ENCODE measurements around the gene CDC20. TPM values are rescaled to one million over a fixed set of nuclear protein-coding genes. Genes with fewer than 3 reads are reported as not detected.

The CDC20 gene
- total RNA-seq, 2 experiments from 2014 or later, result 179 to 194 TPM

DNA sequence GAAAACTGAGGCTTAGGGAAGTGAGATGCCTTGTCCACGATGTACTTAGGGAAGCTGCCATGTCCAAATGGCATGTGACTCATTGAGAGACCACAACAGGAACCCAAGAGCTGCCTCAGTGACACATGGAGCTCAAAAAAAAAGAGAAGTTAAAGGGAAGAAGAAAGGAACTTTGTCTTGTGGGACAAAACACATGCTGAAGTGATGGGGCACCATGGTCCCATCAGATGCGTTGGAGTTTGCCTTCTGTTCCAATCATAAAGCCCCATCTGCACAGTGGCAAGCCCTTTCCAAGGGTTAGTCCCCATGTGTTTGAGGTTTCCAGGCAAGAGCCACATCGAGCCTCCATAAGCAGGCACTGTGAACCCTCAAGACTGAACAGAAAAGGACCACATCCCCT is 22.8 kb downstream of the CDC20 start:
- CTCF ChIA-PET, result no interaction called here
- H3K36me3 Mint-ChIP-seq (ENCODE audit: low read depth), result peaks cover 43% of the 10 kb centered on the region
- H3K27me3 Mint-ChIP-seq (ENCODE audit: low read depth), result no peaks in the 10 kb centered on the region
- H3K4me3 Mint-ChIP-seq, result no peak overlapping the region
- H3K4me1 Mint-ChIP-seq (ENCODE audit: low read depth), result no peaks in the 10 kb centered on the region
- H3K9me3 Mint-ChIP-seq, result no peaks in the 10 kb centered on the region
- DNase-seq, result no peak
- H3K27ac Mint-ChIP-seq, result no peak overlapping the region
- intact Hi-C loops (cut with micrococcal nuclease), result no loop called here

GRCh38 chr1:43382027-43382779 is 23.4 kb downstream of the CDC20 start:
- Mint-ChIP-seq H3K4me1 (ENCODE audit: low read depth) (no peaks in the 10 kb centered on the region), H3K9me3 (no peaks in the 10 kb centered on the region), H3K4me3 (no peak overlapping the region), H3K27me3 (ENCODE audit: low read depth) (no peaks in the 10 kb centered on the region), H3K27ac (no peak overlapping the region), H3K36me3 (ENCODE audit: low read depth) (peaks cover 42% of the 10 kb centered on the region)
- DNase-seq, result no peak
- CTCF ChIA-PET, result interaction anchor here (0.6 kb wide), 1 partner anchor 305 kb away, joined by 3 read pairs; no protein-coding TSS in a partner anchor
- intact Hi-C loops (cut with micrococcal nuclease), result no loop called here

DNA sequence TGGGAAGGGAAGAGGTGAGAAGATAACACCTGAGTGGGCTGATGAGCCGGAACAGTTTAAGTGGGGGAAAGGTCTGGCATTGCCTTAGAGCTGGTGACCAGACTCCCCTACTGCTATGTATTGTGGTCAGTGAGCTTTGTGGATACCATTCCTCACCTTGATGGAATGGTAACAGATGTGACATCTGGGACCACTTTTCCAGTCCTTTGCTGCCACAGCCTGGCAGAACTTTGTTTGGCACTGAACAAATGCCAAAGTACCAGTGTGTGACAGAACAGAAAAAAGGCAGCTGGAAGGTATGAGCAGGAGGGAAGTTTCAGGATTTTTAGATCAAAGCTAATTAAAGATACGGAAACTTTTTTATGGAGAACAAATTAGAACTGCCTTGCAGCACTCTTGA is 24.7 kb downstream of the CDC20 start:
- Mint-ChIP-seq H3K9me3 (no peaks in the 10 kb centered on the region), H3K4me1 (ENCODE audit: low read depth) (peaks cover 10% of the 10 kb centered on the region), H3K27ac (no peak overlapping the region), H3K27me3 (ENCODE audit: low read depth) (no peaks in the 10 kb centered on the region), H3K4me3 (no peak overlapping the region), H3K36me3 (ENCODE audit: low read depth) (peaks cover 39% of the 10 kb centered on the region)
- intact Hi-C loops (cut with micrococcal nuclease), result no loop called here
- DNase-seq, result no peak
- CTCF ChIA-PET, result interaction anchor here (0.7 to 1.3 kb wide), 2 partner anchors 31 to 156 kb away, joined by 4 to 5 read pairs; no protein-coding TSS in a partner anchor

DNA sequence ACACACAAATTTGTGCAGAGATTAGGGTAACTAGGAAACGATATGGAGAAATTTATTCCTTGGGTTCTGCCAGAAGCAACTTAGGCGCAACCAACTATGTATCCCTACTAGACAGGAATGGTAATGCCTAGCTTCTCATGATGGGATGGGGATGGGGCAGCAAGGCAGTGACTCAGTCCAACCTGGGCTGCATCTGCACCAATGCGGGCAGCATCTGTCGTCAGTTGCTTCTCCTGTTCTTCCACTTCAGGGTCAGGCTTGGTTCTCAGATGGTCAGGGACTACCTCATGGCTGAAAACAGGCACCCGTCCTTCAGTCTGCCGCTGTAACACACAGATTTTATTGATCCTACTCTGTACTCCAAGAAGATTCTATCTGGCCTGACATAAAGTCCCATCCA is 27.9 kb downstream of the CDC20 start:
- intact Hi-C loops (cut with micrococcal nuclease), result no loop called here
- Mint-ChIP-seq H3K4me3 (no peak overlapping the region), H3K4me1 (ENCODE audit: low read depth) (peaks cover 33% of the 10 kb centered on the region), H3K36me3 (ENCODE audit: low read depth) (peaks cover 28% of the 10 kb centered on the region), H3K27me3 (ENCODE audit: low read depth) (no peaks in the 10 kb centered on the region), H3K27ac (no peak overlapping the region), H3K9me3 (no peaks in the 10 kb centered on the region)
- DNase-seq, result no peak
- CTCF ChIA-PET, result interaction anchor here (1.9 kb wide), 1 partner anchor 18 kb away, joined by 4 read pairs; the partner anchor contains the start of gene ELOVL1

DNA sequence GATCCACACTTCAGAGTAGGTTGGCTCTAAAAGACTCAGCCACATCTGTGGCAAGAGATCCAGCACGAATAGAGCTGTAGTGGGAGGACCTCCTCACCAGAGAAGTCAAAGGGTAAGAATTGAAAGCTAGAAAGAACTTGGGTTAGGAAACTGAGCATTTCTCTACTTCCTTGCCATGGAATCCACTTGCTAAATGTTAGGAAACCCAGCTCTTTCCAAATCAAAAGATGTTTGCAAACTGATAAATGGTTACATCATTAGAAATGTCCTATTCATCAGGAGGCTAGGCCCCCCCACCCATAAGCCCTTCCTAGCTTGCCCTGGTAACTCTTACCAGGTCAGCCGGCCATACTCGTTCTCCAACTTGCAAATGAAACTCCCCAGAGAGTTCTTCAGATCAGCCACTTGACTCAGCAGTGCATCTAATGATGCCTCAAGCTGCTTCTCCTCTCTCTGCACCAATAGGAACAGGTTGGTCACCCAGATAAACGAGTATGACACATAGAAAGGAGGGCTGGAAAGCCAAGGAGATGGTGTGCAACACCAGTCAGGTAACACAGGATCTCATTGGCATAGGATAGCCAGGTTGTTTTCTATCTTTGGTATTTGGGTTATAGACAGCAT is 29.3 kb downstream of the CDC20 start:
- Mint-ChIP-seq H3K27ac (no peak overlapping the region), H3K27me3 (ENCODE audit: low read depth) (no peaks in the 10 kb centered on the region), H3K4me3 (peak overlapping the region; percentile 95), H3K9me3 (no peaks in the 10 kb centered on the region), H3K4me1 (ENCODE audit: low read depth) (peaks cover 40% of the 10 kb centered on the region), H3K36me3 (ENCODE audit: low read depth) (peaks cover 21% of the 10 kb centered on the region)
- CTCF ChIA-PET, result no interaction called here
- DNase-seq, result no peak
- intact Hi-C loops (cut with micrococcal nuclease), result no loop called here

- intact Hi-C loops (cut with micrococcal nuclease), result loop anchor here (1.0 kb wide), 3 partner anchors 20 to 216 kb away; partner anchors contain the start of genes CDC20, CFAP57, EBNA1BP2 and ELOVL1
- CTCF ChIA-PET, result interaction anchor here (0.6 to 1.2 kb wide), 3 partner anchors 19 to 660 kb away, joined by 3 to 5 read pairs (median 3); no protein-coding TSS in a partner anchor
- H3K9me3 Mint-ChIP-seq, result no peaks in the 10 kb centered on the region
- H3K36me3 Mint-ChIP-seq (ENCODE audit: low read depth), result peaks cover 19% of the 10 kb centered on the region
- no peaks in the 10 kb centered on the region for H3K27me3 Mint-ChIP-seq (ENCODE audit: low read depth)
- H3K4me3 Mint-ChIP-seq, result peak overlapping the region; percentile 95
- peaks cover 40% of the 10 kb centered on the region for H3K4me1 Mint-ChIP-seq (ENCODE audit: low read depth)
- peak overlapping the region; percentile 94 for H3K27ac Mint-ChIP-seq
- DNase-seq, result no peak
These were observed 29.8 kb downstream of the CDC20 start for GRCh38 chr1:43388613-43389012.

DNA sequence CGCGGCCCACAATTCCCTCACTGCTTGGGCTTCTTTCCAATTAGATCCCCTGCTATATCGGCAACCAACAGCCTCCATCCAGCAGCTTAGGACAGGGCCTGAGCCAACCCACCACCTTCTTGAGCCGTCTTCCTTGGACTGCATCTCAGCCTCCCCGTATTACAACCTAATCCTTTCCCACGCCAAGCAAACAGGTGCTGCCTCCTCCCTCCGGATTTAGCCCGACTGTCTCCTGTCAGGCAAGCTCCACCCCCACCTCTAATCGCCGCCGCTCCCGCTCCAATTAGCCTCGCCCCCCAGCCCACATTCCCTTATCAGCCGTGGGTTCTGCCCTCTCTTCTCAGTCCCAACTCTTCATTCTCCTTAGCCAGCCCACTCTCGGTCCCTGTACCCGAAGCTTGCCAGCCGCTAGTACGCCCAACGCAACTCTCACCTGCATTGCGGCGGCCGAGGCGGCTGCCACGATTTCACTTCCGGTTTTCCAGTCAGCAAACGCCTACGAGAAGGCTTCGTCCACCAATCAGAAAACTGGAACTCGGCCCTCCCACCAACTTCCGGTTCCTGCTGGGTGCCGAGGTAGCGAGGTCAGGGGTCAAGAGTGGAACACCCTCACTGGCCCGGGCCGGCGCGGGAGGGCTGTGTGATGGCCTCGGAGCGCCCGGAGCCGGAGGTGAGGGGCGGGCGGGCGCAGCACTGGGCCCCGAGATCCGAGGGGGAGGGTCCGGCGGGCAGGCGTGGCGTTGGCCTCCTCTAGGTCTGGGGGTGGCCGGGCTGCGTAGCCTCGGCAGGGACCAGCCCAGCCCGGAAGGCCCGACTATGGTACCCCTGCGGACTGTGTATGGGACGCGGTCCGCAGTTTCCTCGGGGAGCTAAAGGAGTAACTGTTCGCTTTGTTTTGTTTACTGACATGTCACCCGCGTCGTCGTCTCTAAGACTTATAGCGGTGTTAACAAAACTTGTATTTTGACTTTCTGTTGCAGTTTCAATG is 30.8 kb downstream of the CDC20 start, which contains the start of the genes MED8 and SZT2:
Gene MED8, minus strand, starts transcription at position 475 of the 988 bp plus-strand sequence. Its CDS starts 36 bp downstream, at position 439.
Gene SZT2, plus strand, starts transcription at position 574 of the 988 bp plus-strand sequence. Its CDS starts 70 bp downstream, at position 644.
- H3K27me3 Mint-ChIP-seq (ENCODE audit: low read depth), result no peaks in the 10 kb centered on the region
- CTCF ChIA-PET, result interaction anchor here (0.6 to 1.3 kb wide), 4 partner anchors 10 to 658 kb away, joined by 3 to 5 read pairs (median 4); no protein-coding TSS in a partner anchor

GRCh38 chr1:43392702-43393101 is 33.9 kb downstream of the CDC20 start:
- CTCF ChIA-PET, result interaction anchor here (0.9 to 1.0 kb wide), 2 partner anchors 20 to 22 kb away, joined by 3 to 4 read pairs; no protein-coding TSS in a partner anchor
- no peak for DNase-seq
- no peaks in the 10 kb centered on the region for H3K9me3 Mint-ChIP-seq

More for the DNA sequence above, 30.8 kb downstream of the CDC20 start, which contains the start of the genes MED8 and SZT2:
- peak within 1 kb of the TSS; percentile 94 for H3K27ac Mint-ChIP-seq
- H3K9me3 Mint-ChIP-seq, result no peaks in the 10 kb centered on the region
- peaks cover 40% of the 10 kb centered on the region for H3K4me1 Mint-ChIP-seq (ENCODE audit: low read depth)
- H3K4me3 Mint-ChIP-seq, result peak within 1 kb of the TSS; percentile 95
- intact Hi-C loops (cut with micrococcal nuclease), result loop anchor here (1.0 kb wide), 3 partner anchors 21 to 217 kb away; partner anchors contain the start of genes CDC20, CFAP57, EBNA1BP2 and ELOVL1
- peaks cover 19% of the 10 kb centered on the region for H3K36me3 Mint-ChIP-seq (ENCODE audit: low read depth)
- DNase-seq, result peak; percentile 96

DNA sequence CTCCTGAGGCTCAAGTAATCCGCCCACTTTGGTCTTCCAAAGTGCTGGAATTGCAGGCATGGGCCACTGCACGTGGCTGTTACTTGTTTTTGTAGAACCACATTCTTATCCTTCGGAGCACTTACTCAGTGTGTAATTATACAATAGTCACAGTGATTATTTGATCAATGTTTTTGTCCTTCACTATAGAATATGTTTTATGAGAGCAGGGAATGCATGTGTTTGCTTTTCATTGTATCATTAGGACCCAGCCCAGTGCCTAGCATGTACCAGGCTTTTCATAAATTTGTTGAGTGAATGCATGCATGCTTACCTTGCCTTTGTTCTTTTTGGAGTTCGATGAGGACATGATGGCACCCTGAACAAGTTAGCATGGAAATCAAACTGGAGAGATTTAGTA is 36.7 kb downstream of the CDC20 start:
- Mint-ChIP-seq H3K27me3 (ENCODE audit: low read depth) (no peaks in the 10 kb centered on the region), H3K36me3 (ENCODE audit: low read depth) (peaks cover 6% of the 10 kb centered on the region), H3K4me1 (ENCODE audit: low read depth) (peaks cover 14% of the 10 kb centered on the region), H3K27ac (no peak overlapping the region), H3K4me3 (no peak overlapping the region), H3K9me3 (no peaks in the 10 kb centered on the region)
- intact Hi-C loops (cut with micrococcal nuclease), result no loop called here
- CTCF ChIA-PET, result no interaction called here
- DNase-seq, result no peak

More at GRCh38 chr1:43392702-43393101, 33.9 kb downstream of the CDC20 start:
- Mint-ChIP-seq H3K27ac (no peak overlapping the region), H3K36me3 (ENCODE audit: low read depth) (peaks cover 8% of the 10 kb centered on the region), H3K4me3 (no peak overlapping the region), H3K27me3 (ENCODE audit: low read depth) (no peaks in the 10 kb centered on the region), H3K4me1 (ENCODE audit: low read depth) (peaks cover 38% of the 10 kb centered on the region)
- intact Hi-C loops (cut with micrococcal nuclease), result no loop called here

GRCh38 chr1:43396059-43396458 is 37.3 kb downstream of the CDC20 start:
- Mint-ChIP-seq H3K36me3 (ENCODE audit: low read depth) (peaks cover 6% of the 10 kb centered on the region), H3K27ac (no peak overlapping the region), H3K4me1 (ENCODE audit: low read depth) (peaks cover 10% of the 10 kb centered on the region), H3K9me3 (no peaks in the 10 kb centered on the region), H3K27me3 (ENCODE audit: low read depth) (no peaks in the 10 kb centered on the region), H3K4me3 (no peak overlapping the region)
- intact Hi-C loops (cut with micrococcal nuclease), result no loop called here
- CTCF ChIA-PET, result no interaction called here
- DNase-seq, result no peak

DNA sequence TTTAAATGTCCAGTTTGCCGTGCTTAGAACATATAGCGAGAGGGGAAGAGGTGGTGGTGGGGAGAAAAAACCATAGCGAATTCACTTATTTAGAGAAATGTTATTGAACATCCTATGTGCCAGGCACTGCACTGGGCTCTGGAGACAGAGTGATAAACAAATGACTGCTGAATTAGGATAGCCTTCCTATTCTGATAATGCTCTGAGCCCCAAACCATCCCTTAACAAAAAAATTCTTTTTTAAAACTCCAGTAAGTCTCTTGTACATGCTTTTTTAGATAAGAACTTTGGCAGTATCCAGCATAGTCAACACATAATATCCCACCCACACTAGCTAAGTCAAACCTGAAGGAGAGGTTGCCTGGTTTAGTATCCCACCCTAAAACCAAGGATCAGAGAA is 39.4 kb downstream of the CDC20 start:
- Mint-ChIP-seq H3K9me3 (no peaks in the 10 kb centered on the region), H3K4me3 (no peak overlapping the region), H3K36me3 (ENCODE audit: low read depth) (peaks cover 6% of the 10 kb centered on the region), H3K27me3 (ENCODE audit: low read depth) (no peaks in the 10 kb centered on the region), H3K27ac (no peak overlapping the region), H3K4me1 (ENCODE audit: low read depth) (no peaks in the 10 kb centered on the region)
- CTCF ChIA-PET, result interaction anchor here (1.0 kb wide), 1 partner anchor 16 kb away, joined by 3 read pairs; no protein-coding TSS in a partner anchor
- intact Hi-C loops (cut with micrococcal nuclease), result no loop called here
- DNase-seq, result no peak

All from activated naive CD4-positive, alpha-beta T cell treated with anti-CD3 and anti-CD28 coated beads for 36 hours (primary cell).